ENCODE results near the gene CHIC2.

The CHIC2 gene

DNA sequence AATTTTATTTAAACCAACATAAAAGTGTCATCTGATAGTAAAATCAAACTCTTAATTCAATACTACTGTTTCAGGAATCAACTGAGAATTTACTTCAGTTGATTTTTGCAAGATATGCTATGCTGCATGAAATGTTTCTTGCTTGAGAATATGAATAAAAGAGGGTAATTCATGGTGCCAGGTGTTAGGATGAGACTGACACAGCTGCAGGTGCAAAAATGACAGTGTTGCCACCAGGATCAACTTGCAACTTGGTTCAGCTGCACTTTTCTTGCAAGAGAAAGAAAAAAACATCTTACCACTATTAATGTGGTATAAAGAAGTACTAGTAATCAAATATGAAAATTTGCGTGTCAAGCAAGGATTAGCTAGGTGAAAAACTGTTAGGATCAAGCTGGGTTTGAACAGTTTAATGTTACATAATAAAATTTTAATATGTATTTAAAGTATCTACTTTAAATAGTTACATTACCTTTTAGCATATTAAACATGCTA lies 49.7 kb downstream of the CHIC2 start (continued):
- TF ChIP-seq, protein P1, sequence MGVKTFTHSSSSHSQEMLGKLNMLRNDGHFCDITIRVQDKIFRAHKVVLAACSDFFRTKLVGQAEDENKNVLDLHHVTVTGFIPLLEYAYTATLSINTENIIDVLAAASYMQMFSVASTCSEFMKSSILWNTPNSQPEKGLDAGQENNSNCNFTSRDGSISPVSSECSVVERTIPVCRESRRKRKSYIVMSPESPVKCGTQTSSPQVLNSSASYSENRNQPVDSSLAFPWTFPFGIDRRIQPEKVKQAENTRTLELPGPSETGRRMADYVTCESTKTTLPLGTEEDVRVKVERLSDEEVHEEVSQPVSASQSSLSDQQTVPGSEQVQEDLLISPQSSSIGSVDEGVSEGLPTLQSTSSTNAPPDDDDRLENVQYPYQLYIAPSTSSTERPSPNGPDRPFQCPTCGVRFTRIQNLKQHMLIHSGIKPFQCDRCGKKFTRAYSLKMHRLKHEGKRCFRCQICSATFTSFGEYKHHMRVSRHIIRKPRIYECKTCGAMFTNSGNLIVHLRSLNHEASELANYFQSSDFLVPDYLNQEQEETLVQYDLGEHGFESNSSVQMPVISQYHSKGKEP (tag by site-specific recombination; IDR thresholded peaks at IDR 0.05): no peak

DNA sequence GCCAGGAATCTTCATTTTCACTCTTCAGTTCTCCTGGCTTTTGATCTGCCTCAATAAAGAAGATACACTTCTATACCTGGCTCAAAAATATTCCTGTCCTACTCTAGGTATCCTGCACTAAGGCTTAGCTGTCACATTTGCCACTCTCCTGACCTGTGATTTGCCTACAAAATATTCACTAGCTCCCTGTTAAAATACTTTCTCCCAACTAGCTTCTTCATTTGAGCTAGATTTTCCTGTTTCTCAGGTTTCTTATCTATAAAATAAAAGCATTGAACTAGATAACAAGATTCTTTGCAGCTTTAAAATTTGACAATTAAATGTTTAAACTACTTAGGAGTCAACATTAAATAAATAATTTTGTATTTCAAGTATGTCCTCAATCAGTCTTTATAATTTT lies 53.2 kb downstream of the CHIC2 start:
- Histone ChIP-seq H3K36me3 (ENCODE audit: control insufficient read depth in 2 of 2, insufficient read depth in 1 of 2, low read length in 2 of 2) (peaks cover 0 to 10% of the 10 kb centered on the region in 2 experiments; a peak in 1 of 3 replicates), H3K4me1 (ENCODE audit: control insufficient read depth, insufficient read depth, low read length) (no peaks in the 10 kb centered on the region), H3K27ac (ENCODE audit: extremely low read depth, low read depth, low read length) (no peak overlapping the region), H3K4me3 (ENCODE audit: low read depth, low read length) (no peak overlapping the region), H3K9me3 (ENCODE audit: control insufficient read depth, insufficient read depth, low read depth, low read length) (no peaks in the 10 kb centered on the region)
- ChIA-PET CTCF (no interaction called here), POLR2A (no interaction called here)
- TF ChIP-seq KLF10 (tag by site-specific recombination; IDR thresholded peaks at IDR 0.05) (no peak), ZNF248 (tag by site-specific recombination; IDR thresholded peaks at IDR 0.05) (no peak), ZNF530 (tag by site-specific recombination; IDR thresholded peaks at IDR 0.05; ENCODE audit: low read depth) (no peak), ZSCAN16 (tag by site-specific recombination; IDR thresholded peaks at IDR 0.05) (no peak), ZNF214 (tag by site-specific recombination; IDR thresholded peaks at IDR 0.05; ENCODE audit: borderline replicate concordance) (no peak)

DNA sequence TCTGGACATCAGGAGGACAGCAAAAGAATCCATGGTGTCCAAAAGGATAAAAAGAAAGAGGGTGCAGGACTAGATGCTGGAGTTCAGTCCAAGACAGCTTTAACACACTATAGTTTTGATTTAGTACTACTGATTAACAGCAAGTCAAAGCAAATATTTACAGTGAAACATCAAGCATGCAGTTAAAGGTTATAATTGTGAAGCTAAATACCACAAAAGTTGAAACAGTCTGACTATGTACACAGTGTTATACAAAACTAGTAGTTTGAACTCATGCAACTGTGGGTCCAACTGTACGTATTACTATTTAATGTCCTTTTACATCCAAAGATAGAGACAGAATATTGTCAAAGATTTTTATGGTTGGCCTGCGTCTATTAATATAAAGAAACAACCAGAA lies 57.6 kb downstream of the CHIC2 start:
- Histone ChIP-seq H3K4me3 (ENCODE audit: low read depth, low read length) (no peak overlapping the region), H3K27ac (ENCODE audit: extremely low read depth, low read depth, low read length) (no peak overlapping the region), H3K4me1 (ENCODE audit: control insufficient read depth, insufficient read depth, low read length) (no peaks in the 10 kb centered on the region), H3K36me3 (ENCODE audit: control insufficient read depth in 2 of 2, insufficient read depth in 1 of 2, low read length in 2 of 2) (peaks cover 0 to 4% of the 10 kb centered on the region in 2 experiments; a peak in 1 of 3 replicates), H3K9me3 (ENCODE audit: control insufficient read depth, insufficient read depth, low read depth, low read length) (no peaks in the 10 kb centered on the region)
- CTCF ChIA-PET: no interaction called here
- POLR2A ChIA-PET: no interaction called here
- TF ChIP-seq, protein P2, sequence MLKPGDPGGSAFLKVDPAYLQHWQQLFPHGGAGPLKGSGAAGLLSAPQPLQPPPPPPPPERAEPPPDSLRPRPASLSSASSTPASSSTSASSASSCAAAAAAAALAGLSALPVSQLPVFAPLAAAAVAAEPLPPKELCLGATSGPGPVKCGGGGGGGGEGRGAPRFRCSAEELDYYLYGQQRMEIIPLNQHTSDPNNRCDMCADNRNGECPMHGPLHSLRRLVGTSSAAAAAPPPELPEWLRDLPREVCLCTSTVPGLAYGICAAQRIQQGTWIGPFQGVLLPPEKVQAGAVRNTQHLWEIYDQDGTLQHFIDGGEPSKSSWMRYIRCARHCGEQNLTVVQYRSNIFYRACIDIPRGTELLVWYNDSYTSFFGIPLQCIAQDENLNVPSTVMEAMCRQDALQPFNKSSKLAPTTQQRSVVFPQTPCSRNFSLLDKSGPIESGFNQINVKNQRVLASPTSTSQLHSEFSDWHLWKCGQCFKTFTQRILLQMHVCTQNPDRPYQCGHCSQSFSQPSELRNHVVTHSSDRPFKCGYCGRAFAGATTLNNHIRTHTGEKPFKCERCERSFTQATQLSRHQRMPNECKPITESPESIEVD (tag by site-specific recombination; IDR thresholded peaks at IDR 0.05): no peak
- TF ChIP-seq ZNF248 (tag by site-specific recombination; IDR thresholded peaks at IDR 0.05) (no peak), ZNF311 (tag by site-specific recombination; IDR thresholded peaks at IDR 0.05; ENCODE audit: borderline replicate concordance) (no peak), HOXC10 (CRISPR knock-in tag; IDR thresholded peaks at IDR 0.05) (no peak), ZNF777 (tag by site-specific recombination; IDR thresholded peaks at IDR 0.05; ENCODE audit: borderline replicate concordance) (no peak), SP2 (tag by site-specific recombination; IDR thresholded peaks at IDR 0.05) (no peak), ZBTB20 (tag by site-specific recombination; IDR thresholded peaks at IDR 0.05) (no peak), SP7 (tag by site-specific recombination; IDR thresholded peaks at IDR 0.05) (no peak), ZNF792 (tag by site-specific recombination; IDR thresholded peaks at IDR 0.05) (no peak), ZNF548 (tag by site-specific recombination; IDR thresholded peaks at IDR 0.05) (no peak), ZNF560 (tag by site-specific recombination; IDR thresholded peaks at IDR 0.05; ENCODE audit: borderline replicate concordance) (no peak), ZFHX2 (tag by site-specific recombination; conservative IDR thresholded peaks at IDR 0.05) (no peak)
- TF ChIP-seq, protein P3, sequence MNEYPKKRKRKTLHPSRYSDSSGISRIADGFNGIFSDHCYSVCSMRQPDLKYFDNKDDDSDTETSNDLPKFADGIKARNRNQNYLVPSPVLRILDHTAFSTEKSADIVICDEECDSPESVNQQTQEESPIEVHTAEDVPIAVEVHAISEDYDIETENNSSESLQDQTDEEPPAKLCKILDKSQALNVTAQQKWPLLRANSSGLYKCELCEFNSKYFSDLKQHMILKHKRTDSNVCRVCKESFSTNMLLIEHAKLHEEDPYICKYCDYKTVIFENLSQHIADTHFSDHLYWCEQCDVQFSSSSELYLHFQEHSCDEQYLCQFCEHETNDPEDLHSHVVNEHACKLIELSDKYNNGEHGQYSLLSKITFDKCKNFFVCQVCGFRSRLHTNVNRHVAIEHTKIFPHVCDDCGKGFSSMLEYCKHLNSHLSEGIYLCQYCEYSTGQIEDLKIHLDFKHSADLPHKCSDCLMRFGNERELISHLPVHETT (tag by site-specific recombination; IDR thresholded peaks at IDR 0.05): no peak
- TF ChIP-seq, protein P4, sequence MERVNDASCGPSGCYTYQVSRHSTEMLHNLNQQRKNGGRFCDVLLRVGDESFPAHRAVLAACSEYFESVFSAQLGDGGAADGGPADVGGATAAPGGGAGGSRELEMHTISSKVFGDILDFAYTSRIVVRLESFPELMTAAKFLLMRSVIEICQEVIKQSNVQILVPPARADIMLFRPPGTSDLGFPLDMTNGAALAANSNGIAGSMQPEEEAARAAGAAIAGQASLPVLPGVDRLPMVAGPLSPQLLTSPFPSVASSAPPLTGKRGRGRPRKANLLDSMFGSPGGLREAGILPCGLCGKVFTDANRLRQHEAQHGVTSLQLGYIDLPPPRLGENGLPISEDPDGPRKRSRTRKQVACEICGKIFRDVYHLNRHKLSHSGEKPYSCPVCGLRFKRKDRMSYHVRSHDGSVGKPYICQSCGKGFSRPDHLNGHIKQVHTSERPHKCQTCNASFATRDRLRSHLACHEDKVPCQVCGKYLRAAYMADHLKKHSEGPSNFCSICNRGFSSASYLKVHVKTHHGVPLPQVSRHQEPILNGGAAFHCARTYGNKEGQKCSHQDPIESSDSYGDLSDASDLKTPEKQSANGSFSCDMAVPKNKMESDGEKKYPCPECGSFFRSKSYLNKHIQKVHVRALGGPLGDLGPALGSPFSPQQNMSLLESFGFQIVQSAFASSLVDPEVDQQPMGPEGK (tag by site-specific recombination; IDR thresholded peaks at IDR 0.05): no peak
- TF ChIP-seq, protein P5, sequence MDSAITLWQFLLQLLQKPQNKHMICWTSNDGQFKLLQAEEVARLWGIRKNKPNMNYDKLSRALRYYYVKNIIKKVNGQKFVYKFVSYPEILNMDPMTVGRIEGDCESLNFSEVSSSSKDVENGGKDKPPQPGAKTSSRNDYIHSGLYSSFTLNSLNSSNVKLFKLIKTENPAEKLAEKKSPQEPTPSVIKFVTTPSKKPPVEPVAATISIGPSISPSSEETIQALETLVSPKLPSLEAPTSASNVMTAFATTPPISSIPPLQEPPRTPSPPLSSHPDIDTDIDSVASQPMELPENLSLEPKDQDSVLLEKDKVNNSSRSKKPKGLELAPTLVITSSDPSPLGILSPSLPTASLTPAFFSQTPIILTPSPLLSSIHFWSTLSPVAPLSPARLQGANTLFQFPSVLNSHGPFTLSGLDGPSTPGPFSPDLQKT (IDR thresholded peaks at IDR 0.05; ENCODE audit: borderline replicate concordance, low read depth, low read length): no peak
- TF ChIP-seq, protein P6, sequence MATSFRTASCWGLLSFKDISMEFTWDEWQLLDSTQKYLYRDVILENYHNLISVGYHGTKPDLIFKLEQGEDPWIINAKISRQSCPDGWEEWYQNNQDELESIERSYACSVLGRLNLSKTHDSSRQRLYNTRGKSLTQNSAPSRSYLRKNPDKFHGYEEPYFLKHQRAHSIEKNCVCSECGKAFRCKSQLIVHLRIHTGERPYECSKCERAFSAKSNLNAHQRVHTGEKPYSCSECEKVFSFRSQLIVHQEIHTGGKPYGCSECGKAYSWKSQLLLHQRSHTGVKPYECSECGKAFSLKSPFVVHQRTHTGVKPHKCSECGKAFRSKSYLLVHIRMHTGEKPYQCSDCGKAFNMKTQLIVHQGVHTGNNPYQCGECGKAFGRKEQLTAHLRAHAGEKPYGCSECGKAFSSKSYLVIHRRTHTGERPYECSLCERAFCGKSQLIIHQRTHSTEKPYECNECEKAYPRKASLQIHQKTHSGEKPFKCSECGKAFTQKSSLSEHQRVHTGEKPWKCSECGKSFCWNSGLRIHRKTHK (tag by site-specific recombination; IDR thresholded peaks at IDR 0.05): no peak
- TF ChIP-seq, protein P7, sequence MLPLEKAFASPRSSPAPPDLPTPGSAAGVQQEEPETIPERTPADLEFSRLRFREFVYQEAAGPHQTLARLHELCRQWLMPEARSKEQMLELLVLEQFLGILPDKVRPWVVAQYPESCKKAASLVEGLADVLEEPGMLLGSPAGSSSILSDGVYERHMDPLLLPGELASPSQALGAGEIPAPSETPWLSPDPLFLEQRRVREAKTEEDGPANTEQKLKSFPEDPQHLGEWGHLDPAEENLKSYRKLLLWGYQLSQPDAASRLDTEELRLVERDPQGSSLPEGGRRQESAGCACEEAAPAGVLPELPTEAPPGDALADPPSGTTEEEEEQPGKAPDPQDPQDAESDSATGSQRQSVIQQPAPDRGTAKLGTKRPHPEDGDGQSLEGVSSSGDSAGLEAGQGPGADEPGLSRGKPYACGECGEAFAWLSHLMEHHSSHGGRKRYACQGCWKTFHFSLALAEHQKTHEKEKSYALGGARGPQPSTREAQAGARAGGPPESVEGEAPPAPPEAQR (tag by site-specific recombination; IDR thresholded peaks at IDR 0.05): no peak
